ENCODE results near the gene IGF2BP1.

IGF2BP1 gene

DNA sequence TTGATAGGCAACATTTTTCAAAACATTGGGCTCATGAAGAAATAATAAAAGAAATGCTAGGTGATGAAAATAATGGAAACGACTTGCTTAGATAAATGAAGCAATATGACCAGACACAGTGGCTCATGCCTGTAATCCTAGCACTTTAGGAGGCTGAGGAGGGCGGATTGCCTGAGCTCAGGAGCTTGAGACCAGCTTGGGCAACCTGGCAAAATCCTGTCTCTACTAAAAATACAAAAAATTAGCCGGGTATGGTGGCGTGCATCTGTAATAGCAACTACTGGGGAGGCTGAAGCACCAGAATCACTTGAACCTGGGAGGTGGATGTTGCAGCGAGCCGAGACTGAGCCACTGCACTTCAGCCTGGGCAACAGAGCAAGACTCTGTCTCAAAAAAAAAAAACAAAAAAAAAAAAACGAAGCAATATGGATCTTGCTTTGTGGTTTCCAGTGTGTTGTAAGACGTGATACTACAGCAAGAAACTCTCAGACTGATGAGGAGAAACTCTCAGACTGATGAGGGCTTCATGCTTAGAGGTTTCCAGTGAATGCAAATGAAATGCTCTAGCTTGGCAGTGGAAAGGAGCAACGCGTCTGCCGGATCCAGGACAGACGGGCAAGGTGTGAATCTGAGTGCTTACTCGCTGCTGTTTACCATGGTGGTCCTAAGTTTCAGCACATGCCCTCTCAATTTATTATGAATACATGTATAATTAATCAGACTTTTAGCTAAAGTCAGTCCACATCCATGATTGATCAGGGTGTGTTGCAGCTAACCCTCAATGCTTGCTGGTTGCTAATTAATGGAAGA, 11.5 kb upstream of the IGF2BP1 start:
- DNase-seq (ENCODE audit: low read depth) = no peak
- no peak overlapping the region for H3K4me3 ChIP-seq (ENCODE audit: low read depth, low read length)
- TF ChIP-seq POLR2A (IDR thresholded peaks at IDR 0.05; ENCODE audit: extremely low read depth, insufficient read length) (no peak), MYC (IDR thresholded peaks at IDR 0.05; ENCODE audit: low read depth, low read length) (no peak)
- TF ChIP-seq, protein P1, sequence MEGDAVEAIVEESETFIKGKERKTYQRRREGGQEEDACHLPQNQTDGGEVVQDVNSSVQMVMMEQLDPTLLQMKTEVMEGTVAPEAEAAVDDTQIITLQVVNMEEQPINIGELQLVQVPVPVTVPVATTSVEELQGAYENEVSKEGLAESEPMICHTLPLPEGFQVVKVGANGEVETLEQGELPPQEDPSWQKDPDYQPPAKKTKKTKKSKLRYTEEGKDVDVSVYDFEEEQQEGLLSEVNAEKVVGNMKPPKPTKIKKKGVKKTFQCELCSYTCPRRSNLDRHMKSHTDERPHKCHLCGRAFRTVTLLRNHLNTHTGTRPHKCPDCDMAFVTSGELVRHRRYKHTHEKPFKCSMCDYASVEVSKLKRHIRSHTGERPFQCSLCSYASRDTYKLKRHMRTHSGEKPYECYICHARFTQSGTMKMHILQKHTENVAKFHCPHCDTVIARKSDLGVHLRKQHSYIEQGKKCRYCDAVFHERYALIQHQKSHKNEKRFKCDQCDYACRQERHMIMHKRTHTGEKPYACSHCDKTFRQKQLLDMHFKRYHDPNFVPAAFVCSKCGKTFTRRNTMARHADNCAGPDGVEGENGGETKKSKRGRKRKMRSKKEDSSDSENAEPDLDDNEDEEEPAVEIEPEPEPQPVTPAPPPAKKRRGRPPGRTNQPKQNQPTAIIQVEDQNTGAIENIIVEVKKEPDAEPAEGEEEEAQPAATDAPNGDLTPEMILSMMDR (IDR thresholded peaks at IDR 0.05; ENCODE audit: low read depth, low read length) = no peak
- TF ChIP-seq, protein P2, sequence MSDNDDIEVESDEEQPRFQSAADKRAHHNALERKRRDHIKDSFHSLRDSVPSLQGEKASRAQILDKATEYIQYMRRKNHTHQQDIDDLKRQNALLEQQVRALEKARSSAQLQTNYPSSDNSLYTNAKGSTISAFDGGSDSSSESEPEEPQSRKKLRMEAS (IDR thresholded peaks at IDR 0.05; ENCODE audit: low read depth, low read length) = no peak

DNA sequence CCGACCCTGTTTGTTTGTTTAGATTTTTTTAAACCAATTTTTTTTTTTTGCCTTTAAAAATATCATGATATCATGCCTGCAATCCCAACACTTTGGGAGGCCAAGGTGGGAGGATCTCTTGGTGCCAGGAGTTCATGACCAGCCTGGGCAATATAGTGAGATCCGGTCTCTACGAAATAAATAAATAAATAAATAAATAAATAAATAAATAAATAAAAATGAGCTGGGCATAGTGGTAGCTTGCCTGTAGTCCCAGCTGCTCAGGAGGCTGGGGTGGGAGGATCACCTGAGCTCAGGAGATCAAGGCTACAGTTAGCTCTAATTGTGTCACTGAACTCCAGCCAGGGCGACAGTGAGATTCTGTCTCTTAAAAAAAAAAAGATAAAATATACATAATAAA, 8.1 kb upstream of the IGF2BP1 start:
- no peak overlapping the region for H3K4me3 ChIP-seq (ENCODE audit: low read depth, low read length)
- TF ChIP-seq POLR2A (IDR thresholded peaks at IDR 0.05; ENCODE audit: extremely low read depth, insufficient read length) (no peak), MYC (IDR thresholded peaks at IDR 0.05; ENCODE audit: low read depth, low read length) (no peak)
- TF ChIP-seq, protein P2 (IDR thresholded peaks at IDR 0.05; ENCODE audit: low read depth, low read length) = no peak
- TF ChIP-seq, protein P1 (IDR thresholded peaks at IDR 0.05; ENCODE audit: low read depth, low read length) = no peak
- no peak for DNase-seq (ENCODE audit: low read depth)

DNA sequence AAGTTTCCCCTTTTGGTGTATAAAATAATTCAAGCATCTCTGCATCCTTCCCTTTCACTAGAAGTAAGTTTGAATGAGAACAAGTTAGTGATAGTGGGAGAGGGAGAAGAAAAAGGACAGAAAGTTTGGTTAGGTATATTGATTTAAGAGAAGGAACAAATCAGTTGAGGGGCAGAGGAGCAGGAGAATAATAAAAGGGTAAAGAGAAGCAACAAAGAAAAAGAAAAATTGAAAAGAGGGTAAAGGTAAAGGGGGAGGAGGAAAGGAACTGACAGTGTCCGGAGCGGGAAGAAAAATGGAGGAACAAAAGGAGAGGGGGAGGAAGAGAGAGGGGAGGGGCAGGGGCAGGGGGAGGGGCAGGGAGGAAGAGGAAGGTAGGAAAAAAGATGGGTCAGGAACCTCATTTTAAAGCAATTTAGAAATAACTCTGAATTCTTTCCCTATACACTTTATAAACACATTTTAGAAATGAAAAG, 6.3 kb upstream of the IGF2BP1 start:
- DNase-seq (ENCODE audit: low read depth) = no peak
- H3K4me3 ChIP-seq (ENCODE audit: low read depth, low read length) = no peak overlapping the region
- TF ChIP-seq, protein P2 (IDR thresholded peaks at IDR 0.05; ENCODE audit: low read depth, low read length) = no peak
- TF ChIP-seq, protein P1 (IDR thresholded peaks at IDR 0.05; ENCODE audit: low read depth, low read length) = no peak
- TF ChIP-seq MYC (IDR thresholded peaks at IDR 0.05; ENCODE audit: low read depth, low read length) (no peak), POLR2A (IDR thresholded peaks at IDR 0.05; ENCODE audit: extremely low read depth, insufficient read length) (no peak)

DNA sequence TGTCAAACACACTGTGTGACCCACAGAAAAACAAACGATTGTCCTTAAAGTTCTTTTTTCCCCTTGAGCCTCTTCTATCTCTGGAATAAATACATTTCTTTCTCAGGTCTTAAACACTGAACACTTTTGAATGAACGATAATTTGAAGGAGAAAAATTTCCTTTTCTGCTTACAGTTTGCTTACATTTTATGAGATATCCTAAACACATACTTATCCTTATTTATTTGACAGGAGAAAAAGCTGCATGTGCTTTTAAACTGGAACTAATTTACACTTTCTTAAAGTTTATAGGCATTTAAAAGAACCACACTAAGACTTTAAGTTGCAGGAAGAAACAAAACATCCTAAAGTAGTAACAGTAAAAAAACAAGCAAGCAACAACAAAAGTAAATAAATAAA, 4.7 kb upstream of the IGF2BP1 start:
- no peak for DNase-seq (ENCODE audit: low read depth)
- H3K4me3 ChIP-seq (ENCODE audit: low read depth, low read length) = no peak overlapping the region
- TF ChIP-seq, protein P1 (IDR thresholded peaks at IDR 0.05; ENCODE audit: low read depth, low read length) = no peak
- TF ChIP-seq, protein P2 (IDR thresholded peaks at IDR 0.05; ENCODE audit: low read depth, low read length) = no peak
- TF ChIP-seq MYC (IDR thresholded peaks at IDR 0.05; ENCODE audit: low read depth, low read length) (no peak), POLR2A (IDR thresholded peaks at IDR 0.05; ENCODE audit: extremely low read depth, insufficient read length) (no peak)

DNA sequence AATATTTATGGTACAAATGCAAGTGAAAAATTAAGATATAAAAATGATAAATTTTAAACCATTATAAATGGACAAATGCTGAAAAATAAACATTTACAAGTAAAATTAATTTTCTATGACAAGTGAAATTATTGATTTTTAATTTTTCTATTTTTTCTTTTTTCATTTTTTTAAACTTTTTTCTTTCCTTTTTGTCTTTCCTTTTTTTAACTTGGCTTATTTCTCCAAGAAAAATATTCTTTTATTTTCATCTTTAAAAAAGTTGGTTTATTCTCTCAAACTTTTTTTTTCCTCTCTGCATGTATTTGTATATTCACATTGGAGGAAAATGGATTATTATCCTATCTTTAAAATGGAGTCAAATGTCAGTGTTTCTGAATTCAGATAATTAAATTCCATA, 3.9 kb upstream of the IGF2BP1 start:
- H3K4me3 ChIP-seq (ENCODE audit: low read depth, low read length) = no peak overlapping the region
- no peak for DNase-seq (ENCODE audit: low read depth)
- TF ChIP-seq POLR2A (IDR thresholded peaks at IDR 0.05; ENCODE audit: extremely low read depth, insufficient read length) (no peak), MYC (IDR thresholded peaks at IDR 0.05; ENCODE audit: low read depth, low read length) (no peak)
- TF ChIP-seq, protein P2 (IDR thresholded peaks at IDR 0.05; ENCODE audit: low read depth, low read length) = no peak
- TF ChIP-seq, protein P1 (IDR thresholded peaks at IDR 0.05; ENCODE audit: low read depth, low read length) = no peak

Data from NB4 (cell line).